Trophoblast cell (in vitro differentiated cells and primary cell): ENCODE measurements around the gene BBS9.

ENCODE experiments used
- DNase-seq, 2 donors: peaks; one replicate each; pipeline ENCODE4 v3.0.0-alpha.2; 2016
- H2AFZ ChIP-seq: 2 replicates; pipeline ENCODE4 v1.6.1; 2013; ENCODE audit warnings: low read length, moderate library complexity, mild to moderate bottlenecking; ENCODE audit not compliant: insufficient read depth, poor library complexity
- H2AK5ac ChIP-seq: 2 replicates; pipeline ENCODE4 v1.6.1; 2013; ENCODE audit warnings: mild to moderate bottlenecking, low read length
- H2BK120ac ChIP-seq: 2 replicates; pipeline ENCODE4 v1.6.1; 2013; ENCODE audit warnings: low read length, mild to moderate bottlenecking, moderate library complexity; ENCODE audit not compliant: insufficient read depth, poor library complexity
- H2BK12ac ChIP-seq: 2 replicates; pipeline ENCODE4 v1.6.1; 2013; ENCODE audit warnings: mild to moderate bottlenecking, low read length, moderate library complexity
- H2BK5ac ChIP-seq: 2 replicates; pipeline ENCODE4 v1.6.1; 2013; ENCODE audit warnings: low read length, low read depth, moderate library complexity, mild to moderate bottlenecking; ENCODE audit not compliant: poor library complexity
- H3K14ac ChIP-seq: 2 replicates; pipeline ENCODE4 v1.6.1; 2013; ENCODE audit warnings: mild to moderate bottlenecking, low read length
- H3K18ac ChIP-seq: 2 replicates; pipeline ENCODE4 v1.6.1; 2013; ENCODE audit warnings: mild to moderate bottlenecking, low read length
- H3K23ac ChIP-seq: 2 replicates; pipeline ENCODE4 v1.6.1; 2013; ENCODE audit warnings: low read length
- H3K27ac ChIP-seq: 2 replicates; pipeline ENCODE4 v1.5.1; 2013; ENCODE audit warnings: low read depth, mild to moderate bottlenecking, inconsistent platforms, low read length, moderate library complexity
- H3K27me3 ChIP-seq: 2 replicates; pipeline ENCODE4 v1.6.1; 2013; ENCODE audit warnings: inconsistent platforms, mild to moderate bottlenecking, low read length, moderate library complexity; ENCODE audit not compliant: insufficient read depth
- H3K36me3 ChIP-seq, 2 experiments: 1 replicate in 1 of 2; 2 replicates in 1 of 2; pipeline ENCODE4 v1.6.1; 2013; ENCODE audit warnings: low read length in 2 of 2, mild to moderate bottlenecking in 2 of 2, moderate library complexity in 1 of 2; ENCODE audit not compliant: insufficient read depth in 2 of 2, control insufficient read depth in 1 of 2
- H3K4ac ChIP-seq: 2 replicates; pipeline ENCODE4 v1.6.1; 2013; ENCODE audit warnings: low read depth, mild to moderate bottlenecking, low read length, moderate library complexity
- H3K4me1 ChIP-seq, 2 experiments: 1 replicate in 1 of 2; 2 replicates in 1 of 2; pipeline ENCODE4 v1.6.1; 2013; ENCODE audit warnings: low read length in 2 of 2, mild to moderate bottlenecking in 2 of 2, moderate library complexity in 1 of 2; ENCODE audit not compliant: insufficient read depth in 2 of 2, control insufficient read depth in 1 of 2
- H3K4me2 ChIP-seq: 2 replicates; pipeline ENCODE4 v1.6.1; 2013; ENCODE audit warnings: inconsistent platforms, mild to moderate bottlenecking, low read length, moderate library complexity
- H3K4me3 ChIP-seq: 2 replicates; pipeline ENCODE4 v1.5.1; 2013; ENCODE audit warnings: mild to moderate bottlenecking, low read depth, low read length, inconsistent platforms
- H3K79me1 ChIP-seq: one replicate; pipeline ENCODE4 v1.6.1; 2013; ENCODE audit warnings: low read length
- H3K79me2 ChIP-seq: 2 replicates; pipeline ENCODE4 v1.6.1; 2013; ENCODE audit warnings: low read length, mild to moderate bottlenecking; ENCODE audit not compliant: control insufficient read depth, insufficient read depth, poor library complexity
- H3K9ac ChIP-seq: 2 replicates; pipeline ENCODE4 v1.6.1; 2013; ENCODE audit warnings: mild to moderate bottlenecking, low read length
- H3K9me3 ChIP-seq: 2 replicates; pipeline ENCODE4 v1.6.1; 2013; ENCODE audit warnings: low read depth, mild to moderate bottlenecking, control low read depth, inconsistent platforms, low read length; ENCODE audit not compliant: insufficient read depth
- H4K12ac ChIP-seq: 2 replicates; pipeline ENCODE4 v1.6.1; 2013; ENCODE audit warnings: low read depth, mild to moderate bottlenecking, low read length, moderate library complexity
- H4K8ac ChIP-seq: 2 replicates; pipeline ENCODE4 v1.6.1; 2013; ENCODE audit warnings: low read depth, mild to moderate bottlenecking, low read length, moderate library complexity
- H4K91ac ChIP-seq: one replicate; pipeline ENCODE4 v1.6.1; 2013; ENCODE audit warnings: low read depth, mild to moderate bottlenecking, low read length, moderate library complexity
- WGBS: extraction: QIAGEN DNeasy Blood & Tissue Kit; methylation state at CpG from one replicate; pipeline ENCODE4 v1.1.7; 2013; ENCODE audit warnings: missing lambda C conversion rate; ENCODE audit not compliant: insufficient read length, insufficient coverage; ENCODE audit errors: extremely low coverage; 5-methylcytosine and 5-hydroxymethylcytosine counted together

BBS9 gene

DNA sequence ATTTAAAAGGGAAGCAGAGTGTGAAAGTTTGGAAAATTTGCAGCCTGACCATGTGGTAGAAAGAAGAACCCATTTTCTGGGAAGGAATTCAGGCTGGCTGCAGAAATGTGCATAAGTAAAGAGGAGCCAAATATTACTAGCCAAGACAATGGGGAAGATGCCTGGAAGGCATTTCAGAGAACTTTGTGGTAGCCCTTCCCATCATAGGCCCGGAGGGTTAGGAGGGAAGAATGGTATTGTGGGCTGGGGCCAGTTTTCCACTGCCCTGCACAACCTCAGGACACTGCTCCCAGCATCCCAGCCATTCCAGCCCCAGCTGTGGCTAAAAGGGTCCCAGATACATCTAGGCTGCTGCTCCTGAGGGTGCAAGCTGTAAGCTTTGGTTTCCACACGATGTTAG lies 497.5 kb downstream of the BBS9 start:
- Histone ChIP-seq H2BK5ac (no peak overlapping the region), H3K9me3 (peaks cover 1% of the 10 kb centered on the region), H3K14ac (no peak overlapping the region), H4K12ac (no peak overlapping the region), H4K8ac (no peak overlapping the region), H3K79me1 (no peaks in the 10 kb centered on the region), H3K79me2 (no peaks in the 10 kb centered on the region), H3K23ac (no peak overlapping the region), H2AFZ (no peak overlapping the region), H2BK120ac (no peak overlapping the region), H3K9ac (no peak overlapping the region), H3K27ac (no peak overlapping the region), H3K4ac (no peak overlapping the region), H3K4me2 (no peak overlapping the region), H2AK5ac (no peak overlapping the region), H3K18ac (no peak overlapping the region), H3K4me3 (no peak overlapping the region), H4K91ac (no peak overlapping the region), H3K4me1 (no peaks in the 10 kb centered on the region), H3K36me3 (no peaks in the 10 kb centered on the region), H2BK12ac (no peak overlapping the region), H3K27me3 (no peaks in the 10 kb centered on the region)
- WGBS, result no CpG with 5 or more reads among the region's 2 CpGs
- DNase-seq, result no peak

DNA sequence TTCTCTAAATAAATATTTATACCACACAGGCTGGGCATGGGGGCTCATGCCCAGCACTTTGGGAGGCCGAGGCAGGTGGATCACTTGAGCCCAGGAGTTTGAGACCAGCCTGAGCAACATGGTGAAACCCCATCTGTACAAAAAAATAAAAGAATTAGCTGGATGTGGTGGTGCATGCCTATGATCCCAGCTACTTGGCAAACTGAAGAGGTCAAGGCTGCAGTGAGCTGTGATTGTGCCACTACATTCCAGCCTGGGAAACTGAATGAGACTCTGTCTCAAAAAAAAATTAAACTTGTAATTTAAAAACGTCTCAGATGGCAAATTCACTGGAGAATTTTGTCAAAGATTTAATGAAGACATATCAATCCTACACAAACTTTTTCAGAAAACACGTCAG lies 498.4 kb downstream of the BBS9 start:
- no peak for DNase-seq
- Histone ChIP-seq H3K14ac (no peak overlapping the region), H3K4ac (no peak overlapping the region), H3K18ac (no peak overlapping the region), H2AK5ac (no peak overlapping the region), H2BK12ac (no peak overlapping the region), H3K9ac (no peak overlapping the region), H3K27ac (no peak overlapping the region), H3K79me1 (no peaks in the 10 kb centered on the region), H4K8ac (no peak overlapping the region), H2BK5ac (no peak overlapping the region), H3K4me1 (no peaks in the 10 kb centered on the region), H4K12ac (no peak overlapping the region), H4K91ac (no peak overlapping the region), H3K27me3 (no peaks in the 10 kb centered on the region), H3K36me3 (no peaks in the 10 kb centered on the region), H2AFZ (no peak overlapping the region), H3K79me2 (no peaks in the 10 kb centered on the region), H2BK120ac (no peak overlapping the region), H3K4me3 (no peak overlapping the region), H3K9me3 (peaks cover 1% of the 10 kb centered on the region), H3K4me2 (no peak overlapping the region), H3K23ac (no peak overlapping the region)
- no CpG with 5 or more reads among the region's 3 CpGs for WGBS

DNA sequence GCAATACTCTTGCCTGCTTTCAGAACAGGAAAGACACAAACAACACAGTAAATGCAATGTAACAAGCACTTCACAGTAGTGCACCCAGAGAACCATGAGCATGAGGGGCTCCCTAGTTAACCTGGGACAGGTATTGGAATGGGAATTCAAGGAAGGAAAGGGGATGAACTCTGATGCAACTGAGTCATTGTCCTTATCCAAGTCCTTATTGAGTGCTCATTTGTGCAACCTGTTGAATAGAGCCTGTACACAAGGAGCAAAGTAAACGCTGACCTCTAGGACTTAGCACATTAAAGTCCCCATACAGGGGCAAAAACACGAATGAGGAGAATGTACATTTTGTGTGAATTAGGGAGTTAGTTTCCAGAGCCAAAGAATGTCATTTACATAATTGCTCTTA lies 499.5 kb downstream of the BBS9 start:
- Histone ChIP-seq H3K4me1 (no peaks in the 10 kb centered on the region), H4K12ac (no peak overlapping the region), H3K36me3 (no peaks in the 10 kb centered on the region), H3K79me1 (no peaks in the 10 kb centered on the region), H2BK5ac (no peak overlapping the region), H3K27me3 (no peaks in the 10 kb centered on the region), H3K9ac (no peak overlapping the region), H3K9me3 (peaks cover 1% of the 10 kb centered on the region), H4K91ac (no peak overlapping the region), H2BK12ac (no peak overlapping the region), H3K18ac (no peak overlapping the region), H3K79me2 (no peaks in the 10 kb centered on the region), H4K8ac (no peak overlapping the region), H2AFZ (no peak overlapping the region), H2BK120ac (no peak overlapping the region), H3K23ac (no peak overlapping the region), H3K4me3 (no peak overlapping the region), H3K27ac (no peak overlapping the region), H3K4me2 (no peak overlapping the region), H3K4ac (no peak overlapping the region), H2AK5ac (no peak overlapping the region), H3K14ac (no peak overlapping the region)
- DNase-seq, result no peak
- WGBS, result no CpG with 5 or more reads among the region's 2 CpGs

DNA sequence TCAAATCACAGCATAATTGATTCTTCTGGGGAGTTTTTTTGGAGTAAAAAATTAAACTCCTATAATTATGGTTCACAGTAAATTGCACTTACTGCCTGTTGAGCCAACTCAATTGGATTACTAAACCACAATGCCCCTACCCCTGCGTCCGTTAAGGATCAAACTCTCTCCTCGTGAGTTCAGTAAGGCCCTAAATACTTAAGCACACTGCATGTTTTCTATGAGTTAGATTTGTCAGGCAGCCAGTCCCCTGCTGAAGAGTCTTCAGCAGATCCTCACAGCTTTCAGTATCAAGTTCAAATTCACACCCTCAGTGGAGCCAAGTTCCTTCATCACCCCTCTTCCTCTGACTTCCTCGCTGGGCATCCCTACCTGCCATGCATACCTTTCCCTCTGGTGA lies 501.0 kb downstream of the BBS9 start:
- H3K36me3 ChIP-seq, result no peaks in the 10 kb centered on the region
- no peaks in the 10 kb centered on the region for H3K79me1 ChIP-seq
- H3K4ac ChIP-seq, result no peak overlapping the region
- H2BK5ac ChIP-seq, result no peak overlapping the region
- H3K9me3 ChIP-seq, result peaks cover 1% of the 10 kb centered on the region
- H3K14ac ChIP-seq, result no peak overlapping the region
- no peak overlapping the region for H3K18ac ChIP-seq
- no peaks in the 10 kb centered on the region for H3K27me3 ChIP-seq
- no peak overlapping the region for H2AK5ac ChIP-seq
- WGBS, result no CpG with 5 or more reads among the region's 4 CpGs
- H2BK120ac ChIP-seq, result no peak overlapping the region
- H2BK12ac ChIP-seq, result no peak overlapping the region
- no peak overlapping the region for H3K23ac ChIP-seq
- H3K4me1 ChIP-seq, result no peaks in the 10 kb centered on the region
- H3K27ac ChIP-seq, result no peak overlapping the region
- no peak overlapping the region for H2AFZ ChIP-seq
- no peak for DNase-seq
- H4K8ac ChIP-seq, result no peak overlapping the region
- H4K12ac ChIP-seq, result no peak overlapping the region
- H3K79me2 ChIP-seq, result no peaks in the 10 kb centered on the region
- no peak overlapping the region for H3K4me3 ChIP-seq
- H3K9ac ChIP-seq, result no peak overlapping the region
- no peak overlapping the region for H3K4me2 ChIP-seq
- H4K91ac ChIP-seq, result no peak overlapping the region
